ENCODE results near the gene CYP4F11.

Gene CYP4F11

GRCh38 chr19:15948223-15949058 is 14.1 kb upstream of the CYP4F11 start, which contains the start of gene OR10H4:
Gene OR10H4, plus strand, starts transcription at chr19:15949008. Its CDS starts 0 bp downstream, at chr19:15949008.
- H3K27ac ChIP-seq (ENCODE audit: low read length): no peak within 1 kb of the TSS

DNA sequence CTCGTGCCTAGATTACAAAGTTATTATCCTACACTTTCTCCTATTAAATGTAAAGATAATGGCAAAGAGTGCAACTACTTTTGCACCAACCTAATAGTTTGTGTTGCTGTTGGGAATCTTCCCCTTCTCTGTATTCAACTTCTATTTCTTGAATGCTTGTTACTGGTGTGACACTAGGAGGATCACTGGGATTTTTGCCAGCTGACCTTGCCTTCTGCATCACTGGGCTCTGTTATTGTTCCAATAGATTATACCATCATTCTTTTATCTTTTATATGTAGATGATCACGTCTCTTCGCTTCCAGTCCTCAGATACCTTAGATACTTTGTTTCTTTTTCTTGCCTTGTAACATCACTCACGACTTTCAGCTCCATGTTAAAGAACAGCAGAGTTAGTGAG is 11.0 kb upstream of the CYP4F11 start:
- peaks cover 16% of the 10 kb centered on the region for H3K9me3 ChIP-seq (ENCODE audit: insufficient read depth, low read length, severe bottlenecking)
- no peaks in the 10 kb centered on the region for H3K4me1 ChIP-seq (ENCODE audit: insufficient read depth, low read length)
- TF ChIP-seq, protein P1, sequence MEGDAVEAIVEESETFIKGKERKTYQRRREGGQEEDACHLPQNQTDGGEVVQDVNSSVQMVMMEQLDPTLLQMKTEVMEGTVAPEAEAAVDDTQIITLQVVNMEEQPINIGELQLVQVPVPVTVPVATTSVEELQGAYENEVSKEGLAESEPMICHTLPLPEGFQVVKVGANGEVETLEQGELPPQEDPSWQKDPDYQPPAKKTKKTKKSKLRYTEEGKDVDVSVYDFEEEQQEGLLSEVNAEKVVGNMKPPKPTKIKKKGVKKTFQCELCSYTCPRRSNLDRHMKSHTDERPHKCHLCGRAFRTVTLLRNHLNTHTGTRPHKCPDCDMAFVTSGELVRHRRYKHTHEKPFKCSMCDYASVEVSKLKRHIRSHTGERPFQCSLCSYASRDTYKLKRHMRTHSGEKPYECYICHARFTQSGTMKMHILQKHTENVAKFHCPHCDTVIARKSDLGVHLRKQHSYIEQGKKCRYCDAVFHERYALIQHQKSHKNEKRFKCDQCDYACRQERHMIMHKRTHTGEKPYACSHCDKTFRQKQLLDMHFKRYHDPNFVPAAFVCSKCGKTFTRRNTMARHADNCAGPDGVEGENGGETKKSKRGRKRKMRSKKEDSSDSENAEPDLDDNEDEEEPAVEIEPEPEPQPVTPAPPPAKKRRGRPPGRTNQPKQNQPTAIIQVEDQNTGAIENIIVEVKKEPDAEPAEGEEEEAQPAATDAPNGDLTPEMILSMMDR (IDR thresholded peaks at IDR 0.05; ENCODE audit: borderline replicate concordance, extremely low read depth, low read length, poor library complexity, severe bottlenecking): no peak
- TF ChIP-seq EZH2 (IDR thresholded peaks at IDR 0.05; ENCODE audit: borderline replicate concordance, low read depth, low read length, severe bottlenecking): no peak
- no peak overlapping the region for H3K4me2 ChIP-seq (ENCODE audit: insufficient read depth, low read length)
- no peak overlapping the region for H3K27ac ChIP-seq (ENCODE audit: low read length)
- no peak for DNase-seq
- H4K20me1 ChIP-seq (ENCODE audit: insufficient read depth, low read length): no peaks in the 10 kb centered on the region
- H3K79me2 ChIP-seq (ENCODE audit: insufficient read depth, low read length): no peaks in the 10 kb centered on the region
- H2AFZ ChIP-seq (ENCODE audit: low read depth, low read length): no peak overlapping the region
- ATAC-seq (ENCODE audit: insufficient read depth, low read depth): no peak
- no peak overlapping the region for H3K9ac ChIP-seq (ENCODE audit: low read depth, low read length)
- no peak overlapping the region for H3K4me3 ChIP-seq (ENCODE audit: low read depth in 1 of 2, low read length in 2 of 2)
- no peaks in the 10 kb centered on the region for H3K27me3 ChIP-seq (ENCODE audit: insufficient read depth, low read length, poor library complexity)
- no peaks in the 10 kb centered on the region for H3K36me3 ChIP-seq (ENCODE audit: insufficient read depth, low read length)

More at GRCh38 chr19:15948223-15949058, 14.1 kb upstream of the CYP4F11 start, which contains the start of gene OR10H4:
- H3K79me2 ChIP-seq (ENCODE audit: insufficient read depth, low read length): no peaks in the 10 kb centered on the region
- DNase-seq: no peak
- no peaks in the 10 kb centered on the region for H3K4me1 ChIP-seq (ENCODE audit: insufficient read depth, low read length)
- no peak within 1 kb of the TSS for H2AFZ ChIP-seq (ENCODE audit: low read depth, low read length)
- H3K4me2 ChIP-seq (ENCODE audit: insufficient read depth, low read length): no peak within 1 kb of the TSS
- H3K36me3 ChIP-seq (ENCODE audit: insufficient read depth, low read length): no peaks in the 10 kb centered on the region
- peaks cover 16% of the 10 kb centered on the region for H3K9me3 ChIP-seq (ENCODE audit: insufficient read depth, low read length, severe bottlenecking)
- no peaks in the 10 kb centered on the region for H4K20me1 ChIP-seq (ENCODE audit: insufficient read depth, low read length)
- no peaks in the 10 kb centered on the region for H3K27me3 ChIP-seq (ENCODE audit: insufficient read depth, low read length, poor library complexity)
- no peak for ATAC-seq (ENCODE audit: insufficient read depth, low read depth)
- no peak within 1 kb of the TSS for H3K4me3 ChIP-seq (ENCODE audit: low read depth in 1 of 2, low read length in 2 of 2)
- no peak for TF ChIP-seq EZH2 (IDR thresholded peaks at IDR 0.05; ENCODE audit: borderline replicate concordance, low read depth, low read length, severe bottlenecking)
- TF ChIP-seq, protein P1 (IDR thresholded peaks at IDR 0.05; ENCODE audit: borderline replicate concordance, extremely low read depth, low read length, poor library complexity, severe bottlenecking): no peak
- no peak within 1 kb of the TSS for H3K9ac ChIP-seq (ENCODE audit: low read depth, low read length)

DNA sequence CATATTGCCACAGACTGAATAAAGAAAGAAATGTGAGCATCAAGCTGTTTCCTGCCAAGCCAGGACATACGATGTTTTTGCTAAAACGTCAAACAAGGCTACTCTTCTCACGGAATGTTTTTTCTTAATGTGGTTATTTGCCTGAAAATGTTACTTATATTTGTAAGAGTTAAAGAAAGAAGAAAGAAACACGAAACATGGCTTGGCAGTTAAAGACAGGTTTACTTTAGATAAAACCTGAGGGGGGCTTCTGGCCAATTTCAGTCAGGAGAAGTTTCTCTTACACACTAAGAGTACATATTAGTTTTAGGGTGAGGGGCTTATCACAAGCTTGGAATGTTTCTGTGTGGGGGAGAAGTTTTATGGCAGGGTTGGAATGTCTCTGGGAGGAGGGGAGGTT is 10.1 kb upstream of the CYP4F11 start:
- ATAC-seq (ENCODE audit: insufficient read depth, low read depth) (no peak), DNase-seq (no peak)
- Histone ChIP-seq H3K9ac (ENCODE audit: low read depth, low read length) (no peak overlapping the region), H2AFZ (ENCODE audit: low read depth, low read length) (no peak overlapping the region), H3K4me3 (ENCODE audit: low read depth in 1 of 2, low read length in 2 of 2) (no peak overlapping the region), H3K27me3 (ENCODE audit: insufficient read depth, low read length, poor library complexity) (no peaks in the 10 kb centered on the region), H3K9me3 (ENCODE audit: insufficient read depth, low read length, severe bottlenecking) (peaks cover 13% of the 10 kb centered on the region), H4K20me1 (ENCODE audit: insufficient read depth, low read length) (no peaks in the 10 kb centered on the region), H3K4me1 (ENCODE audit: insufficient read depth, low read length) (no peaks in the 10 kb centered on the region), H3K27ac (ENCODE audit: low read length) (no peak overlapping the region), H3K79me2 (ENCODE audit: insufficient read depth, low read length) (no peaks in the 10 kb centered on the region), H3K36me3 (ENCODE audit: insufficient read depth, low read length) (no peaks in the 10 kb centered on the region), H3K4me2 (ENCODE audit: insufficient read depth, low read length) (no peak overlapping the region)
- no peak for TF ChIP-seq EZH2 (IDR thresholded peaks at IDR 0.05; ENCODE audit: borderline replicate concordance, low read depth, low read length, severe bottlenecking)
- TF ChIP-seq, protein P1 (IDR thresholded peaks at IDR 0.05; ENCODE audit: borderline replicate concordance, extremely low read depth, low read length, poor library complexity, severe bottlenecking): no peak

Measured in DND-41 (cell line).